Pons (tissue), 1 donor: ENCODE data around the gene ARMC7.
A peak's percentile ranks its signal among the peaks of the same experiment; 100 is the strongest.
"Not testable (repeated sequence)": the region's sequence is repeated elsewhere in the genome, so short reads cannot be mapped to it uniquely, and the experiment has no call there.

Experiments
- DNase-seq: peaks from one replicate; pipeline ENCODE4 v3.0.0-alpha.2; 2016; ENCODE audit warnings: low spot score

ARMC7 gene

DNA sequence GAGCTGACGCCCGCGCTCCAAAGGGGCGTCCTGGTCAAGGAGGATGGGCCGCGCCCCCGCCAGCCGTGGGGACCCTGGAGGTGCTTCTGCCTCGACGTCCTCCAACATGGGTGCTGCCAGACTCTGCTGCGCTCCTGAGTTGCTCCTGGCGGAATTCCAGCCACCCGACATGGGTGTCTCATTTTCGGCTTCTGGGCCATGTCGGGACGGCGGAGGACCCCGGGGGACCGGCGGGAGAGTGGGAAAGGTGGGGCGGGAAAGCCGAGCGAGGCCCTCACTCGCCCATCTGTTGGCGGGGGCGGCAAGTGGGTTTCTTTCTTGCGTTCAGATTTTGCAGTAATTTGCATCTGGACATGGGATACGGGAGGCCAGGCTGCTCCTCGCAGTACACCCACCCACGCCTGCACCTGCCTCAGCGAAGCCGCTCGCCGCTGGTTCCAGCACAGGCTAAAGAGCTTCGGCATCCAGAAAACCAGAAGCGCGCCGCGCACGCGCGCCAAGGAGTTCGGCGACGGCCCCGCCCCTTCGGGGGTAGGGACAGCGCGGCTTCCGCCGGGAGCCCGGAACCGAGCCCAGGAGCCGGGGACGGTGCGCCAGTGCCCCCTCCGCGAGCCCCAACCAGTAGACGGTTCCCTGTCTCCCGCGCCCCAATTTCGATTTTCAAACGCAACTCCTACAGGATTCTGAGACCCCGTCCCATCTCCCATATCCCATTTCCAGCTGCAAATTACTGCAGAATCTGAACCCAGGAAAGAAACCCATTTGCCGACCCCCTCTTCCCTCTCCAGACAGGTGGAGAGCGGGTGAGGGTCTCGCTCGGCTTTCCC, at the start of gene ARMC7:
ARMC7 (plus strand) TSS at position 563 of the 827 bp plus-strand sequence. CDS start 320 bp downstream, outside the sequence.
- peak; percentile 76 for DNase-seq

DNA sequence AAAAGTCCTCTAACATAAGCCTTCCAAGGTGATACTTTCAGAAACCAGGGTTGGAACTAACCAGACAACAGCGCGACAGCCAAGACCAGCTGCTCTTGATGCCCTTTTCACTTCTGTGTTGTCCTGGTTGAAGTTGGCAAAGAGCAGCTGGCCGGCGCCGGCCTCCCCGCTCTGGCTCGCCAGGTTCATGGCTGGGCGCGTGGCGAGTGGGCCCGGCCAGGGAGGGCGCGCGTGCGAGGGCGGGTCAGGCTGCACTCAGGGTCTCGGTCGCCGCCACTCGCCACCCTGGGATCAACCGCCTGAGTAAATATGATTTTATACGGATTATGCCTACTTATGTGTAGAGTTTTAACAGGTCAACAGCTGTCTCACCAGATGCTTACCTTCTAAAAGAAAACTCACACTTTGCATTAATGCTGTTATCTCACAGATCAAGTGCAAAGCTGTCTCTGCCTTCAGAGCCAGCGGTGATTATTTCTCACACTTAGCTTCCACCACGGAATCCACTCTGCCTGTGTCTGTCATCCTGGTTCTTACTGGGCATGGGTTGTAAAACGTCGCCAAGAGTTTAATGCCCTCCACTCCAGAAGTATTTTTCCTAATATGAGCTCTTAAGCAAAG, 49.2 kb upstream of the ARMC7 start:
- no peak for DNase-seq

DNA sequence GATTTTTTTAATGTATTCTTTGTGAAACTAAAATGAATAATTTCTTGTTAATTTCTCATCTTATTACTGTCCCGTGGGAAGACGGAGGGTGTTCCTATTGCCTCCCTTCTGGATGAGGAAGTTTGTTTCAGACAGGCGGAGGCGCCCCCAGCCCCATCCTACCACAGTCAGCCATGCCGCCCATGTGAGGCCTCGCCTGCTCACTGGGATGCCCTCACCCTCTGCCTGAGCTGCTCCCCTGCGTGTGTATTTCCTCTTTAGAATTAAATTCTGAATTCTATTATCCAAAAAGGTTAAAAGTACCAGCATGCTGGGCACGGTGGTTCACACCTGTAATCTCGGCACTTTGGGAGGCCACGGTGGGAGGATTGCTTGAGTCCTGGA, 48.7 kb upstream of the ARMC7 start:
- no peak for DNase-seq

DNA sequence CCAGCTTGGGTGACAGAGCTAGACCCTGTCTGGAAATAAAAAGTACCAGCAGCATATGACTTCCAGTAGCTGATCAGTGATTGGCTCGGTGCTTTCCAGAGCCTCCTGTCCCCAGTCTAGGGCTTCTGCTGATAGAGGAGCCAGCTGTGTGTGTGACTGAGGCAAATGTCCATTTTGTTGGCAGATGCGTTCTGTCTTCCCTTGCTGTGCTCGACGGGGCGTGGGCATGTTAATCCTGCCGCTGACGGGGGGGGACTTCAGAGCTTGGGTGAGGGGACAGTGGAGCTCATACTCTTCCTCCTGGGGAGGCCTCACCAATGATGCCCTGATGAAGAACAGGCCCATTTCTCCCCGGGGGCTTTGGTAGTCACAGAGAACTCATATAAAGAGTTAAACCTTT, 48.2 kb upstream of the ARMC7 start:
- DNase-seq, result no peak

DNA sequence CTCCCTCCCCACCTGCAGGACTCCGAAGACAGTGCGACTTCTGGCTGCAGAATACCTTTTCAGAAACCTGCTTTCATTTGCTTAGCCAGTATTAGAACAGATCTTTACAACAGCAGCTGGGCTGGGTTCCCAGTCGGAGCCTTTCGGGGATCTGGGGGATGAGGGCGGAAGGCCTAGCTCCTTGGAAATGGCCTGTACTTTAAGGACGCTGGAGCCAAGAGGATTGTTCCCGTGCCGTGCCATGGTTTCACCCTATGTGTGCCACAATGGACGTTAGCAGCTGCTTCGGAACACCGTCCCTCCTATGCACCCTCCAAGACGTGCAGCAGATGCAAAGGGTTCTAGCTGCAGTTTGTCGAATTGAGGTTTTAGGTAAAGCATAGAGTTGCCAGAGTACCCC, 46.6 kb upstream of the ARMC7 start:
- DNase-seq, result no peak

DNA sequence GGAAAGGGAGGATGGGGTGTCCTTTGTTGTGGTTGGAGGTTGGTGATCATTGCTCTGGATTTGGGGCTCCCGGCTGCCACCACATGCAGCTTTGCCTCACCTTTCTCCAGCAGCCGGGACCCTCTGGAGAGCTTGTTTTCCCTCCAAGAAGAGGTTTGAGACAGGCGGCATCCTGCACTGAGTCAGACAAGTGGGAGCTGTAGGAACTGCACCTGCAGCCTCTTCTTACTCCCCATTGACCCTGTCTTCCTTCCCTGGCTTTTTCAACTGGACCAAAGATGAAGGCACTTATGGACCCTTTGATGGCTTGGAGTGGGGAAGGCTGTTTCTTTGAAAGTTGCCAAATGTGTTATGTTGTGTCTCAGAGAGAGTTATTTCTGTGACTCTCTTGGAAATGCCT, 46.1 kb upstream of the ARMC7 start:
- DNase-seq, result no peak

DNA sequence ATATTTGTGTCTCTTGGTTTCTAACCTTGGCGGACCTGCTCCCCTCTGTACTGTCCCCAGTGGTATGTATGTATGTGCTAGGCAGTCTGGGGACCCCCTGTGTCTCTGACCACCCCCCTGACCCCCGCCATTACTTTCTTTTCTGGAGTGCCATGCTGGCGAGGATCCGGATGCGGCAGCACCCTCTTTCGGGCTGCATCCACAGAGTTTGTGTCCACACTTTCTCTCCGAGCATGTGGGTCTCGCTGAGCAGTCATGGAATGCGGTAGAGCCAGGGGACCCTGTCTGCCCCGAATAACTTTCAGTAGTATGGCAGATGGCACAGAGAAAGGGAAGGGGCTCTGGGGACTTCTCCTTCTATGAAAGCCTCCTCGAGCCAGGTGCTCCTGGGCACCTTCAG, 45.7 kb upstream of the ARMC7 start:
- no peak for DNase-seq

DNA sequence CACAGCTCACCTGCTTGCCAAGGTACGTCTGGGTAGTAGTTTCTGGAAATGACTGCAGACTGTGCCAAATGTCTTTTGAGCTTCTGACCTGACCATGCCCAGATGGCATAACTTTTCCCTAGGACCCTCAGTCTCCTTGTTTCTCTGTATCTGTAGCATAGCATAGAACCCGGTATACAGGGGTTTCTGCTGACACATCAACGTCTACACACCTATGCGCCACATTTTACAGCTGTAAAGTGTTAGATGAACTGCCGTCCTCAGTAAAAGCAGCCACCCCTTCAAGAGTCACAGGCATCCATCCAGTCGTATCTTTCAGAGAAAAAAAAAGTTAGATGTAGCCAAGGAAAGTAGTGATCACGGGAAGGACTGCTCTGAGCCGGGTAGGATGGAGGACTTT, 45.3 kb upstream of the ARMC7 start:
- no peak for DNase-seq

DNA sequence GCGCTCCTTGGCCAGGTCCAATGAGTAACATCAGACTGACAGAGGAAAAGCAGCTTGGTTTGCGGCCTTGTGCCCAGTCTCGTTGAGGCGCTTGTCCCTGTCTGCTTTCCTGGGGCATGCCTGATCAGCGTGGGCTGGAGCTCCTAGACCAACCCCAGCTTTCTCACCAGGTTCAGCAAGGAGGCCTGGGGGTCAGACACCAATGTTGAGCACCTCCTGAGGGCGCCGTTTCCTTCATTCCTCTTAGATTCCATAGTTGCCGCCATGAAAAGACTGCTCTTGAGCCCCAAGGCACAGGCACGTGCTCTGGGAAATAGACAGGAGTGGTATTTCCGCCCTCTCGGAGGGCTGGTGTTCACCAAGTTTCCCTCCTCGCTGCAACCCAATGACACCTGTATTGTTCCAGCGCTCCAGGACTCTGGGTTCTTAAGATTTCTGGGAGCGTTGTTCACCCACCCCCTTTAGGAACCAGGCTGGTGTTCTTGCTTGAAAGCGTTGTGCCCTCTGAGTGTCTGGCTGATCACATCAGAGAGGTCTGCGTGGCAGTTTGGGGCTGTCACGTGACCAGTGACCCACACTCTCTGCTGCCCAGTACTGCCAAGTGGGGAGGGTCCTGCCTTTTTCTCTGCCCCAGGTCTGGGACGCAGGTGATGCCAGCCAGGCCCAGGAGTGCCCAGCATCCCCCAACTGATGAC, 44.8 kb upstream of the ARMC7 start:
- no peak for DNase-seq

DNA sequence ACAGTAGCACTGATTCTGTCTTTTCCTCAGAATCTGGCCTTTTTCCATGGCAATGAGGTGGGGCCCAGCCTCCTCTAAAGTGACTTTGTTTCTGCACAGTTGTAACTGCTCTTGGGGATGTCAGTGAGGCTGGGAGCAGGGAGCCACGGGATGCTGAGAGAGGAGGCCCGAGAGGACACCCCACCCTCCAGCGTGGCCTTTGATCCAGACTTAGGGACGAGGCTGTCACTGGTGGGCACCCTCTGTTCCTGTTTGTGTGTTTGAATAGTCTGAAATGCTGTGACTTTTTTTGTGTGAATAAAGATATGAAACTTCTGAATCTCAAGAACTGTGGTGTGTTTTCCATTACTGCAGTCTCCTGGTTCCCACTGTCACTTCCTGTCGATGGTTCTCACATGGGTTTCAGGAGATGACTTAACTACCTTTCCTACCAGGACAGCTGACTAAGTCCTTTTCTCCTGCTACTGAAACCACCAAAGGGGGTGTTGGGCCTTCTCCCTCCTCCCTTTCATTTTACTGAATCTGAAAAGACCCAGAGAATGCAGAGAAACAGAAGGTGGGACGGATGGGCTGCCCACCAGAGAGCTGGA, 44.1 kb upstream of the ARMC7 start:
- DNase-seq, result no peak

DNA sequence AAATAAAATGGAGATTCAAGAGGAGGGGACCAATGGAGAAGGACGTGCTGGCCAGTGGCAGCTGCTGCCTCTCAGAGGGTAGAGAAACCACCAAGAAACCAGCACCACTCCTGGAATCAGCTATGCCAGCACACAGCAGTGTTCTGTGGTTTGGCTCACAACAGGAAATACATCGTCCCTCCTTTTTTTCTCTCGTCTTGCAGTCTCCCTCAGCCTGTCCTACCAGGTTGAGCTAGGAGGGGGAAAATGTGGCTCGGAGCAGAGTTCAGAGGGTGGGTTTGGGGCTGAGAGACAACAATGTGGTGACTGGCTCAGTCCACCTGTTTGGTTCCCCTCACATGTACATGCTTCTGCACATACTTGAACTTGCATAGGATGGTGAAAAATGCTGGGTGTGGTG, 41.9 kb upstream of the ARMC7 start:
- no peak for DNase-seq

DNA sequence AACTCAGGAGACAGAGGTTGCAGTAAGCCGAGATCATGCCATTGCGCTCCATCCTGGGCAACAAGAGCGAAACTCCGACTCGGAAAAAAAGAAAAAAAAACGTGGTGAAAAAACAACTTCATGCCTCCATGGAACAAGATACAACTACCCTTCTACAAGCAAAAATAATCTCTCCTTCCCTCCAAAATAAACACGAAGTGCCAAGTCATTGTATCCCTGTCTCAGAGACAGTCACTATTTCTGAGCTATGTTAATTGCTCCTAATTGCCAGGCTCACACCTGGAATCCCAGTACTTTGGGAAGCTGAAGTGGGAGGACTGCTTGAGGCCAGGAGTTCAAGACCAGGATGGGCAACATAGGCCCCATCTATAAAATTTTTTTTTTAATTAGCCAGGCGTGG, 41.0 kb upstream of the ARMC7 start:
- DNase-seq, result no peak

DNA sequence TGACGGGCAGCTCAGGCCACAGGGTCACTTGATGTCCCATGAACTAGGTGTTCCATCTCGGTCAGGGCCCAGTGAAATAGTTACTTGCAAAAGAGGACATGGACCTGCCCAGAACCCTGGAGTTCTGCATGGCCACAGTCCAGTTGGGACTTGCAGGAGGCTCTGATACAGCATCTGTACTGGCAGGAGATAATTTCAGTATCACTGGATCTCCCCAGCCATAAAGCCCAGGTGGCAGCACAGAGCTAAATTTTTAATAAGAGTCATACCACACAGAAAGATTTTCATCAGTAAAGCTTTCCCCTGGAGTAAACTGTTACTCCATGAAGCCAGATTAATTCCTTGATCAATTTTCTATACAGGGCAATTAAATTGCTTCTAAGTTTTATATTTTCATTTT, 40.0 kb upstream of the ARMC7 start:
- no peak for DNase-seq

DNA sequence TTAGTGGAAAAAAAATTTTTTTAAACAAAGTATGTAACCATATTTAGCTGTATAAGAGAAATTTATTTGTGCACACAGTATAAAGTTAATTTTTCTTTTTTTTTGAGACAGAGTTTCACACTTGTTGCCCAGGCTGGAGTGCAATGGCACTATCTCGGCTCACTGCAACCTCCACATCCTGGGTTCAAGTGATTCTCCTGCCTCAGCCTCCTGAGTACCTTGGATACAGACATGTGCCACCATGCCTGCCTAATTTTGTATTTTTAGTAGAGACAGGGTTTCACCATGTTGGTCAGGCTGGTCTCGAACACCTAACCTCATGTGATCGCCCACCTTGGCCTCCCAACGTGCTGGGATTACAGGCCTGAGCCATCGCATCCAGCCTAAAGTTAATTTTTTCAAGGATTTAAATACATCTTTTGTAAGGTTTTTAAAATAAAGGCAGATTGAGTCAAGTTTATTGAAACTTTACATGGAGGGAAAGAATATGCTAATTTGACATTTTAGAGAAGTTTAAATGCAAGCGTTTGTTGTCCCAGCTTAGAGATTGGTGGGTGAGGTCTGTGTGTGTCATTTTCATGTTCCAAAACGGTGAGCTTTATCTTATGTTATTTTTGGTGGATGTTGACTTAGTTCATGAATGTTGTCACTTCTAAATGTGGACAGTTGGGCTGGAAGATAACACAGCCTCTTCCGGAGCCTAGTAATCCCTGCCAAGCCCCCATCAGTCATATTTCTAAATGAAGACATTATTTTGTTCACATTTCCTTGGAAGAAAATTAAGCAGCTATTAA, 38.1 kb upstream of the ARMC7 start:
- not testable (repeated sequence) for DNase-seq

DNA sequence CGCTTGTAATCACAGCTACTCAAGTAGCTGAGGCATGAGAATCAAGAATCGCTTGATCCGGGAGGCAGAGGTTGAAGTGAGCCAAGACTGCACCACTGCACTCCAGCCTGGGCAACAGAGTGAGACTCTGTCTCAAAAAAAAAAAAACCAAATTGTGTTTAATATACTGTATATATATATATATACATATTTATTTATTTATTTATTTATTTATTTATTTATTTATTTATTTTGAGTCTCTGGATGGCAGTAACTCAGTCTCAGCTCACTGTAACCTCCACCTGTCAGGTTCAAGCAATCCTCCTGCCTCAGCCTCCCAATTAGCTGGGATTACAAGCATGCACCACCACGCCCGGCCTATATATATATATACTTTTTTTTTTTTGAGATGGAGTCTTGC, 36.9 kb upstream of the ARMC7 start:
- not testable (repeated sequence) for DNase-seq

DNA sequence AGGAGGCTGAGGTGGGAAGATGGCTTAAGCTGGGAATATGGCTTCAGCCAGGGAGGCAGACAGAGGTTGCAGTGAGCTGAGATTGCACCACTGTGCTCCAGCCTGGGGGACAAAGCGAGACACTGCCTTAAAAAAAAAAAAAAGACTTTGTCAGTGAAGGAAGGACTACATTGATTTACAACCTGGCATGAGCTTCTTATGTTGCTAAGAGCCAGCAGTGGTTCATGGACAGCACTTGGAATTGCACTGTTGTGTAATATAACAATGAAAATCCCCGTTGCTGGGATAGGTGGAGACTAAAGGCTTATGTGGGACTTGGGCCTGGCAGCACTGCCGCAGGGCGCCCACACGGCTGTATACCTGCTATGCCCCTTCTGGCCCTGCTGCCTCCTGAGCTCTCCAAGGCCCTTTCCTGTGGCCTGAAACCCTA, 36.1 kb upstream of the ARMC7 start:
- DNase-seq, result no peak

DNA sequence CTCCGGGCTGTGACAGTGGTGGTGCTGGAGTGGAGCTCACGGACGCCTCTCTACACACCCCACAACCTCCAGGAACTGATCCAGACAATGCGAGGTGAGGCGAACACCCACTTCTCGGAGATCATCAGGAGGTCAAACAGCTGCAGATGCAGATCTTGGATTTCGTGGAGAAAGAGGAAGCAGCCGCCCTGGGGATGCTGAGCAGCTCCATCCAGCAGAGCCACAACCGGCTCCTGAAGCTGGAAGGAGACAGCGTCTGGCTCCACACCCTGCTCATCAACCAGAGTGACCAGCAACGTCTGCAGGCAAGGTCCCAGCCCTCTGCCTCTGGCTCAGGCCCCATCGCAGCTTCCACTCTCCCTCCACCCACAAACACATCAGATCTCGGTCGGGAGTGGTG, 35.2 kb upstream of the ARMC7 start:
- DNase-seq, result no peak

DNA sequence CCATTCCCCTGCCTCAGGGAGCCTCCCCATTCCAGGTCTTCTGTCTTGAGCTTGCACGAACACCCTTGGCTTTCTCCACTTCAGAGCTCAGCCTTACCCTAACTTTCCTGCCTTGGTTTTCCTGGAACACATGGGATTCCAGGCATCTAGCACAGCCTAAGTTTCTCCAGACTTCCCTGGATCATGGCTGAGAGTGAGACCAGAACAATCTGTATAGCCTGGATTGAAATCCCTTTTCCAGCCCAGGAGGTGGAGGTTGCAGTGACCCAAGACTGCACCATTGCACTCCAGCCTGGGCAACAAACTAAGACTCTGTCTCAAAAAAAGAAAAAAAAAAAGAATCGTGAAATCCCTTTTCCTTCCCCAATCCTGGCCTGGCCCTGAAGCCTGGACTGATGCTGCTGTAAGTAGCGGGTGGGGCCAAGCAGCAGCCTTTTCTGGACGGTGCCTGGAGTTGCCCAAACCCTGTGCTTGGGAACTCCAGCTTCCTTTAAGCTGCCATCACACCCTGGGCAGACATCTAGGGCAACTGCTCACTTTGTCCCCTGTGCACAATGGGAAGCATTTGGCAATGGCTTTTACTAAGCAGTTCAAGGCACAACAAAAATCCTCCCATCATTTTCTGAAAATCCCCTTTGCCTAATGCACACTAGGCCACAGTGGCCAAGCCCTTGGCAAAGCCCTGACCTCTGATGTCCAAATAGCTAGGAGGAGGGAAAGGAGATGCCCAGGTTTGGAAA, 34.0 kb upstream of the ARMC7 start:
- no peak for DNase-seq

DNA sequence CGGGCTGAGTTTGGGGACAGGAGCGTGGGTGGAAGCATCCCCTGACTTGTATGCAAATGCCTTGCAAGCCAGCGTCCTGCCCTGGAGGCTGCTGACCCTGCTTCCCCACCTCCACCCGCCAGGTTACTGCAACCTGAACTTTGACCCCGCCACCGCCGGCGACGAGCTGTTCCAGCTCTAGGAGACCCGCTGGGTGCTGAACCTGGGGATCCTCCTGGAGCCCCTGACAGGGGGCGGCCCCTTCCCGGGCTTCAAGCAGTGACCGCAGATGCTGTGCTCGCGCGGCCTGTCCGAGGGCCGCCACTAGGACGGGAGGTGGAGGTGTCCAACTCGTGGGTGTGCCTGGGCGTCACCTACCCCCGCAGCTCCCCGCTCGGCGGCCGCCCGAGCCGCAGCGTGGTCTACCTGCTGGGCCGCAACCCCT, 32.7 kb upstream of the ARMC7 start:
- no peak for DNase-seq

DNA sequence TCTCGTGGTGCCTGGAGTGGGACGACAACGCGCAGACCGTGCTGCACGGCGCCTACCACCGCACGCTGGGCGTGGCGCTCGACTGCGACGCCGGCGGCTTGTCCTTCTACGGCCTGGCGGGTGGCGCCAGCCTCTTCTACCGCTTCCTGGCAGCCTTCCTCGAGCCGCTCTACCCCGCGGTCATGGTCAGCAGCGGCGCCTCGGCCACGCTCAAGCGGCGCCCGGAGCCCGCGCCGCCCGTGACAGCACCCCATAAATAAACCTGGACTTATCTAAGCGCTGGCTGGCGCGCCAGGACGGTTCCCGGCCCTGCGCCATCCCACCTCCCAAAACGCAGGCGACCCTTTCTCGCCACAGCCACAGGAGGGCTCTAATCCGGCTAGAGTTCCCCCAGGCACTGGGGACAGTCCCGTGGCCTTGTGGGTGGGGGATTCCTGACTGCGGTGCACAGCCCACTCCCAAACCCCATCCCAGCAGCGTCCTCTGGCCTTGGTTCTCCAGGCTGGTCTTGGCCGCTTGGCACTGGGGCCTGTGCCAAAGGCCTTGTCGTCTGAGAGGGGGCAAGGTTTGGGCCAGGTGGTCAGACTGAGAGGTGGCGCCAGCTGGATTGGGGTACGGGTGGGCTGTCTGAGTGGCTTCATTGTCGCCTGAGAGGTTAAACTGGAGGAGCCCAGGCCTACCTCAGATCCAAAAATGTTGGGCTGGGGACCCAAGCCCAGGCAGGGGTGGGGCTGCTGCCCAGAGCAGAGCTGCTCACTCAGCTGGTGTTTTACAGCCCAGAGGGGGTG, 32.1 kb upstream of the ARMC7 start:
- peak; percentile 32 for DNase-seq
